GM12801 (cell line): ENCODE measurements around the gene RAB11FIP4.

Source experiments
- TF ChIP-seq, protein P1 (sequence below): IDR thresholded peaks from one replicate; pipeline ENCODE4 v1.5.1; 2011; ENCODE audit warnings: control low read depth; ENCODE audit not compliant: insufficient read length; ENCODE audit errors: extremely low read depth

RAB11FIP4 gene

DNA sequence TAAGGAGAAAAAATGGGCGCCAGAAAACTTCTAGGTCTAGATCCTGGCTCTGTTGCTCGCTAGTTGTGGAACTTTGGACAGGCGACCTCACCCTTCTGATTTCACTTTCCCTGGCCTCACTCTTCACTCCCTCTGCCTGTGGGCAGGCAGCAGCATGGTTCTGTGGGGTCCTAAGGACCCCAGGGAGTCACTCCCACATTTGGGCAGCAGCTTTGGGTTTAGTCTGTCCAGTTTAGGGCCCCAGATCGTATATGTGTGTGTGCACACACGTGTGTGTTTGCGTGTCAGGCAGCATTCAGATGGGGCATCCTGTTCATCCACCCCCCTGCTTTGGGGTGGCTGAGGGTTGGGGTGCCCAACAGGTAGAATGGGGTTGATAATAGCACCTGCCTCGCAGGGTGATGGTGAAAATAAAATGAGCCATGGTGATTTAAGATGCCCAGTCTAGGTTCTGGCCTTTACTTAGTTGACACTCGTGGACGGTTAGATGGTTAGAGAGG, 102.2 kb downstream of the RAB11FIP4 start:
- TF ChIP-seq, protein P1, sequence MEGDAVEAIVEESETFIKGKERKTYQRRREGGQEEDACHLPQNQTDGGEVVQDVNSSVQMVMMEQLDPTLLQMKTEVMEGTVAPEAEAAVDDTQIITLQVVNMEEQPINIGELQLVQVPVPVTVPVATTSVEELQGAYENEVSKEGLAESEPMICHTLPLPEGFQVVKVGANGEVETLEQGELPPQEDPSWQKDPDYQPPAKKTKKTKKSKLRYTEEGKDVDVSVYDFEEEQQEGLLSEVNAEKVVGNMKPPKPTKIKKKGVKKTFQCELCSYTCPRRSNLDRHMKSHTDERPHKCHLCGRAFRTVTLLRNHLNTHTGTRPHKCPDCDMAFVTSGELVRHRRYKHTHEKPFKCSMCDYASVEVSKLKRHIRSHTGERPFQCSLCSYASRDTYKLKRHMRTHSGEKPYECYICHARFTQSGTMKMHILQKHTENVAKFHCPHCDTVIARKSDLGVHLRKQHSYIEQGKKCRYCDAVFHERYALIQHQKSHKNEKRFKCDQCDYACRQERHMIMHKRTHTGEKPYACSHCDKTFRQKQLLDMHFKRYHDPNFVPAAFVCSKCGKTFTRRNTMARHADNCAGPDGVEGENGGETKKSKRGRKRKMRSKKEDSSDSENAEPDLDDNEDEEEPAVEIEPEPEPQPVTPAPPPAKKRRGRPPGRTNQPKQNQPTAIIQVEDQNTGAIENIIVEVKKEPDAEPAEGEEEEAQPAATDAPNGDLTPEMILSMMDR, result no peak

DNA sequence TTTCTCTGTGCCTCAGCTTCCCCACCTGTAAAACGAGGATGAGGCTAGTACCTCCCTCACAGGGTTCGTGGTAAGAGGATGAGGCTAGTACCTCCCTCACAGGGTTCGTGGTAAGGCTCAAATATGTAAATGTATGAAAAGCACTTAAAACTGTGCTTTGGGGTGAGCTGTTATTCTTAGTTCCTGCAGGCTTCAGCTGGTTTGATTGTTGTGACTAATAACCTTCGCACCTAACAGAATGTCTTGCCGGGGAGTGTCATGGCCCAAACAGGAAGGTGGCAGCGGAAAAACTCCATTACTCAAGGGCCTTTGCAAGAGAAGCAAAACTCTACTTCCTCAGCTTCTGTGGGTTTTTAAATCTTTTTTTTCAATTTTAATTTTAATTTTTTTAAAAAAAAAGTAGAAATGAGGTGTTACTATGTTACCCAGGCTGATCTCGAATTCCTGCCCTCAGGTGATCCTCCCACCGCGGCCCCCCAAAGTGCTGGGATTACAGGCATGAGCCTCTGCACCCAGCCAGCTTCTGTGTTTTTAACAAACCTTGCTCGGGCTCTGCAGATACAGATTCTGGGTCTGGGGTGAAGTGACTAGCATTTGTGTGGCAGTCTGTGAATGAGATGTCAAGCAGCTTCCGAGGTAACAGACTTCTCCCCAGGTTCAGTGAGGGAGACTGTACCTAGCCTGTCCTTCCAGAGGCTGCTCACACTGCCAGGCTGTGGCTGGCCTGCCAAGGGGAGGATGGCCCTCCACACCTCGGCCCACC, 103.0 kb downstream of the RAB11FIP4 start:
- TF ChIP-seq, protein P1, result no peak

DNA sequence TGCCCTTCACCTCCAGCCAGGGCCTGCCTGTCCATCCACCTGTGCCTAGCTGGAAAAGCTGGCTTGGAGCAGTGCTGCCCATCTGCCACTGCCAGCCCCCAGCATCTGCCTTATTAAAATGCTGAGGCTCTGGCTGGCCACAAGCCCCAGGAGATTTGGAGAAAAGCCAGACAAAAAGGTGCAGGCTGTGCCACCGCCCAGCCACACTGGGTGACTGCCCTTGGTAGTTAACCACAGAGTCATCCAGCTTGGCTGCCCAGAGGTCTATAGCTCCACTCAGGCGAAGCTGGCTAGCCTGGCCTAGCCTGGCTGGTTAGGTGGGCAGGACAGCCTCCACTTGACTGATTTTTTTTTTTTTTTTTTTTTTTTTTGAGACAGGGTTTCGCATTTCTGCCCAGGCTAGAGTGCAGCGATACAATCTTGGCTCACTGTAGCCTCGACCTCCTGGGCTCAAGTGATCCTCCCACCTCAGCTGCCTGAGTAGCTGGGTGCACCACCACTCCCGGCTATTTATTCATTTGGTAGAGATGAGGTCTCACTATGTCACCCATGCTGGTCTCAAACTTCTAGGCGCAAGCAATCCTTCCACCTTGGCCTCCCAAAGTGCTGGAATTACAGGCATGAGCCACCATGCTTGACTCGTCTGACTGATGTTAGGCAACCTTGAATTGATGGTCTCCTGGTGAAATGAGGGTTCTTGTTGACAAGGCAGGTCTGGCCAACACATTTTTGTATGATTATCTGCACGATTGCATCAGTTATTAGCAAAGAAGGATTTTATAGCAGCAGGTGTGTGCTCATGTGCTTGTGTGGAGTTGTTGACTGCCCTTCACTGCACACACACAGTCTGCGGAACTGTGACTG, 103.8 kb downstream of the RAB11FIP4 start:
- TF ChIP-seq, protein P1, result no peak

DNA sequence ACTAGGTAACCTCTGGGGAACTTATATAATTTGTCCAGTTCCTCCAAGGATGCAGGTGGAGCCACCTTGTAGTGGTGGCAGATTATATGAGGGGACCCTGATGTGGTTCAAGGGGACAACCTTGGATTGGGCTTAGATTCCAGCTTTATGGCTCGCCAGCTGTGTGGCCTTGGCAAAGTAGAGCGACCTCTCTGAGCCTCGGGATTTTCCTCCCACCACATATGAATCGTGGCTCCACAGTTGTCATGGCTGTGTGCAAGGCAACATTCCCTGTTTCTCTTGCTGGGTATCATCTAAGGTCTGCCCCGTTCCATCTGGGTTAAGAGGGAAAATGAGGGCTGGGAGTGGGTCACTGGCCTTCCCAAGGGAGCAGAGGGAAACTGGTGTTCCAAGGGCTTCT, 104.6 kb downstream of the RAB11FIP4 start:
- TF ChIP-seq, protein P1, result no peak

DNA sequence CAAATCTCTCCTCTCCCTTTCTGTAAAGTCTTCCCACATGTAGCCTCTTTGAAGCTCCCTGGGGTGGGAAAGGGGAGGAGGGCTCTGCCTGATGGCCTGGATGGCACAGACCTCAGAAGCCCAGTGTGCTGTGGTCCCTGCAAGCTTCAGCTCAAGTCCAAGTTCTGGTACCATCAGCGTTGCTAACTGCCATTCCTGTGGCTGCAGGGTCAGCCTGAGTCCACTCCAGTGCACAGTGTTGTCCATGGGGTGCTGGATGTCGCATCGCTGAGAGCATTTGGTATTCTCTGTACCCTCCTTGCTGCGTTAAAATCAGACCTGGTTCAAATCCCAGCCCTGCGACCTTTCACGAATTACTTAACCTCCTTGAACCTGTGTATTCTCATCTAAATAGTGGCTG, 105.1 kb downstream of the RAB11FIP4 start:
- TF ChIP-seq, protein P1, result no peak

DNA sequence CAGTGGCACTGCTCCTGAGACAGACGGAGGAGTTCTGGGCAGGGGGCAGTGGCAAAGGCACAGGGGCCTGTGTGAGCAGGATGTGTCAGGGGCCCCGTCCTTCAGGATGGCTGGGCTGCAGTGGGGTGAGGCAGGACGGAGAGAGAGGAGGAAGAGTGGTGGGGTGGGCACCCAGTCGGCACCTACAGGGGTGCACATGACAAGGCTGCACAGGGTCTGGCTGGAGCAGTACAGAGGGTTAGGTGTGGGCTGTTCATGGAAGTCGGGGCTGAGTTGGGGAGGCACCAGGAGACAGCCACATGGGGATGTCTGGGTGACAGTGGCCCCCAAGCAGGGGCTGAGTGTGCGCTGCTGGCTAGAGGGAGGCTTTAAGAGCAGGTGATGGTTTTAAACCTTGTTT, 106.0 kb downstream of the RAB11FIP4 start:
- TF ChIP-seq, protein P1, result no peak

DNA sequence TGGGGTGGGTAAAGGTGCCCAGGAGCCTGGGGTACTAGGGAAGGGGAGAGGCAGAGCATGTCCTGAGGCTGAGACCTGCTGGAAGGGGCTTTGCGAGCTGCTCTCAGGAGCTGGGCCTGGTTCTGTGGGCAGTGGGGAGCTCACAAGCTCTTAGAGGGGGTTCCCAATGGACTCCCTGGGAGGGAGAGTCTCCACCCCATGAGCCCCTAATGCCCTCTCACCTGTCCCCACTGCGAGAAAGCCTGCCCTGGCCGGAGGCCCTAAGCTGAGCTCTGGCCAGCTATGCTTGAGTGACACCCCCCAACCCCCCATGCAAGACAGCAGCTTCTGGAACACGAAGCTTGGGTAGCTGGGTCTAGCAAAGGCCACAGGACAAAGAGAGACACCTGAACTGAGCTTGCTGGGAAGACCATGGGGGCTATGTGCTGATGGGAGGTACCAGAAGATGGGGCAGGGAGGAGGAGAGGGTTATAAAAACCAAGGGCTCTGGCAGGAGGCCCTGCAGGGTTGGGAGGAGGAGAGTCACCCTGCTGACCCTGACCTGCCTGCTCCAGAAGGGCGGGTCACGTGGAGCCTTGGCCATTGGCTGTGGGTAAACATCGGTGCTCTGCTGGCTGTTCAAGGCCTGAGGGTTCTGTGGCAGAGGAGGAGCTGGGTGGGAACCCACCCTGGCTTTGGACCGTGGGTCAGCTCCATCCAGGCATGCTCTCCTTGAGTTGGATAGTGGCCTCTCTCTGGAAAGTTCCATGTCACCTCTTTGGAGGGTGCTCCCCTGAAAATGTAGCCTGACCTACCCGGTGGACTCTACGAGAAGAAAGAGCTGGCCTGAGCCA, 106.7 kb downstream of the RAB11FIP4 start:
- TF ChIP-seq, protein P1, result no peak
